SK-N-SH treated with all-trans-retinoic acid at 6 μM for 48 hours (cell line): ENCODE measurements around the gene STAT5A.

Experiments
- CSRNP3 ChIP-seq: fragments of 250-450 bp; sonication (Bioruptor Pico); IDR thresholded peaks from 2 replicates; pipeline ENCODE4 v1.5.1; 2021; ENCODE audit warnings: mild to moderate bottlenecking, moderate library complexity
- ESRRG ChIP-seq: fragments of 250-450 bp; sonication (Bioruptor Pico); IDR thresholded peaks from 2 replicates; pipeline ENCODE4 v1.6.1; 2021; ENCODE audit warnings: mild to moderate bottlenecking
- PPARA ChIP-seq: fragments of 250-450 bp; sonication (Bioruptor Pico); IDR thresholded peaks from 2 replicates; pipeline ENCODE4 v1.5.0; 2020; ENCODE audit warnings: mild to moderate bottlenecking, borderline replicate concordance
- RARB ChIP-seq: fragments of 250-450 bp; sonication (Bioruptor Pico); IDR thresholded peaks from 2 replicates; pipeline ENCODE4 v1.8.0; 2021; ENCODE audit warnings: mild to moderate bottlenecking, moderate library complexity
- ZFP3 ChIP-seq: fragments of 250-450 bp; sonication (Bioruptor Pico); IDR thresholded peaks from 2 replicates; pipeline ENCODE4 v1.5.0; 2020; ENCODE audit warnings: mild to moderate bottlenecking, moderate library complexity

DNA sequence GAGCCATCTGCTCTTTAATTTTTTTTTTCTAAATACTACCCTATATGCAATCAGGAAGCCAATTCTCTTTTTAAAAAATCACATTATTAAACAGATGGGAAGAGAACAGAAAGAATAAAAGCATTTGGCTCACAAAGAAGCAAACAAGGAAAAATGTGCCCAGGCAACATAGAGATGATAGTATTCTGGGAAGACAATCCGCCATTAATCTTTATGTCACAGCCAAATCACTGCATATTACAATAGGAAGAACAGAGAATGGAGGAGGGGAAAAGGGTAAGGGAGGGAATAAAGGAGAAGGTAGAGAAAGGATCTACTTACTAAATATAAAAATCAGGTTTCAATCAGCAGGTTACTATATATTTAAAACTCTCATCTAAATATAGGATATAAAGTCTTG lies 46.4 kb upstream of the STAT5A start:
- no peak for TF ChIP-seq RARB (CRISPR knock-in tag)
- no peak for TF ChIP-seq ESRRG (CRISPR knock-in tag)
- TF ChIP-seq ZFP3 (CRISPR knock-in tag) = no peak
- no peak for TF ChIP-seq CSRNP3 (CRISPR knock-in tag)
- no peak for TF ChIP-seq PPARA (CRISPR knock-in tag)
